Panc1 (cell line): ENCODE data around the gene TCTN1.

Experiments
- POLR2AphosphoS5 ChIP-seq: IDR thresholded peaks from 2 replicates; pipeline ENCODE4 v1.6.1; 2012; ENCODE audit warnings: mild to moderate bottlenecking, low read depth, low read length, moderate library complexity
- TF ChIP-seq, protein P1 (sequence below): fragments of 450-650 bp; IDR thresholded peaks from 2 replicates; pipeline ENCODE4 v1.5.1; 2017; ENCODE audit warnings: mild to moderate bottlenecking
- TF ChIP-seq, protein P2 (sequence below), 2 experiments: IDR thresholded peaks; 2 replicates each; pipeline ENCODE4 v1.6.1; 2011 to 2012; ENCODE audit warnings: low read depth in 2 of 2, control low read depth in 1 of 2, low read length in 1 of 2, mild to moderate bottlenecking in 1 of 2, moderate library complexity in 1 of 2; ENCODE audit not compliant: insufficient read depth in 1 of 2

GRCh38 chr12:110690127-110690430 is 76.2 kb downstream of the TCTN1 start:
- TF ChIP-seq, protein P1, sequence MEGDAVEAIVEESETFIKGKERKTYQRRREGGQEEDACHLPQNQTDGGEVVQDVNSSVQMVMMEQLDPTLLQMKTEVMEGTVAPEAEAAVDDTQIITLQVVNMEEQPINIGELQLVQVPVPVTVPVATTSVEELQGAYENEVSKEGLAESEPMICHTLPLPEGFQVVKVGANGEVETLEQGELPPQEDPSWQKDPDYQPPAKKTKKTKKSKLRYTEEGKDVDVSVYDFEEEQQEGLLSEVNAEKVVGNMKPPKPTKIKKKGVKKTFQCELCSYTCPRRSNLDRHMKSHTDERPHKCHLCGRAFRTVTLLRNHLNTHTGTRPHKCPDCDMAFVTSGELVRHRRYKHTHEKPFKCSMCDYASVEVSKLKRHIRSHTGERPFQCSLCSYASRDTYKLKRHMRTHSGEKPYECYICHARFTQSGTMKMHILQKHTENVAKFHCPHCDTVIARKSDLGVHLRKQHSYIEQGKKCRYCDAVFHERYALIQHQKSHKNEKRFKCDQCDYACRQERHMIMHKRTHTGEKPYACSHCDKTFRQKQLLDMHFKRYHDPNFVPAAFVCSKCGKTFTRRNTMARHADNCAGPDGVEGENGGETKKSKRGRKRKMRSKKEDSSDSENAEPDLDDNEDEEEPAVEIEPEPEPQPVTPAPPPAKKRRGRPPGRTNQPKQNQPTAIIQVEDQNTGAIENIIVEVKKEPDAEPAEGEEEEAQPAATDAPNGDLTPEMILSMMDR, result no peak
- no peak for TF ChIP-seq POLR2AphosphoS5
- TF ChIP-seq, protein P2, sequence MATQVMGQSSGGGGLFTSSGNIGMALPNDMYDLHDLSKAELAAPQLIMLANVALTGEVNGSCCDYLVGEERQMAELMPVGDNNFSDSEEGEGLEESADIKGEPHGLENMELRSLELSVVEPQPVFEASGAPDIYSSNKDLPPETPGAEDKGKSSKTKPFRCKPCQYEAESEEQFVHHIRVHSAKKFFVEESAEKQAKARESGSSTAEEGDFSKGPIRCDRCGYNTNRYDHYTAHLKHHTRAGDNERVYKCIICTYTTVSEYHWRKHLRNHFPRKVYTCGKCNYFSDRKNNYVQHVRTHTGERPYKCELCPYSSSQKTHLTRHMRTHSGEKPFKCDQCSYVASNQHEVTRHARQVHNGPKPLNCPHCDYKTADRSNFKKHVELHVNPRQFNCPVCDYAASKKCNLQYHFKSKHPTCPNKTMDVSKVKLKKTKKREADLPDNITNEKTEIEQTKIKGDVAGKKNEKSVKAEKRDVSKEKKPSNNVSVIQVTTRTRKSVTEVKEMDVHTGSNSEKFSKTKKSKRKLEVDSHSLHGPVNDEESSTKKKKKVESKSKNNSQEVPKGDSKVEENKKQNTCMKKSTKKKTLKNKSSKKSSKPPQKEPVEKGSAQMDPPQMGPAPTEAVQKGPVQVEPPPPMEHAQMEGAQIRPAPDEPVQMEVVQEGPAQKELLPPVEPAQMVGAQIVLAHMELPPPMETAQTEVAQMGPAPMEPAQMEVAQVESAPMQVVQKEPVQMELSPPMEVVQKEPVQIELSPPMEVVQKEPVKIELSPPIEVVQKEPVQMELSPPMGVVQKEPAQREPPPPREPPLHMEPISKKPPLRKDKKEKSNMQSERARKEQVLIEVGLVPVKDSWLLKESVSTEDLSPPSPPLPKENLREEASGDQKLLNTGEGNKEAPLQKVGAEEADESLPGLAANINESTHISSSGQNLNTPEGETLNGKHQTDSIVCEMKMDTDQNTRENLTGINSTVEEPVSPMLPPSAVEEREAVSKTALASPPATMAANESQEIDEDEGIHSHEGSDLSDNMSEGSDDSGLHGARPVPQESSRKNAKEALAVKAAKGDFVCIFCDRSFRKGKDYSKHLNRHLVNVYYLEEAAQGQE (IDR thresholded peaks at IDR 0.05; ENCODE audit: insufficient read depth in 1 of 2, low read depth in 2 of 2, low read length in 1 of 2), result no peak
